T47D (cell line): ENCODE results near the gene CLEC4F.
"Not testable (repeated sequence)": the region's sequence is repeated elsewhere in the genome, so short reads cannot be mapped to it uniquely, and the experiment has no call there.

ENCODE experiments used
- DNase-seq, 2 experiments: peaks; one replicate each; pipeline versions ENCODE4 v3.0.0 to v3.0.0-alpha.2; 2011 to 2012; ENCODE audit warnings: low read depth in 1 of 2, low spot score in 1 of 2
- JUND ChIP-seq: IDR thresholded peaks from 2 replicates; pipeline ENCODE4 v1.6.1; 2012; ENCODE audit warnings: low read depth
- in situ Hi-C: cut with HindIII; loops from 2 replicates; pipeline ENCODE4 v1.10.0; 2016; ENCODE audit warnings: low sequenced_read_pairs, low pct_unique_long_range_greater_than_20kb

Gene CLEC4F

DNA sequence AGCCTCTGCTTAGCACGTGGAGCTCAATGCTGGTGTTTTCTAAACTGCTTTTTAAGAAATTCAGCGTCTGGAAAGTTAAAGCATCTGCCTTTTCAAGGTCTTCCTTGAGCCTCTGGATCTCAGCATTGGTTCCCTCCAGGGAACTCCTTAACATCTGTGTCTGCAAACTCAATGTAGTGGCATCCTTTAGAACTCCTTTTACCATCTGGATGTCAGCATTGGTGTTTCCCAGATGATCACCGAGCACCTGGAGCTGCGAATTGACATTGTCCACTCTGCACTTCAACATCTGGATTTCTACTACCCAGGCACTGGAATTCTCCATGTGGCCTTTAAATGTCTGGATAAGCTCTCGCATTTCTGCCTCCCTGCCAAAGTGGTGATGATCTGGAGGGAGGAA lies 3.7 kb downstream of the CLEC4F start:
- in situ Hi-C loops = no loop called here
- no peak for TF ChIP-seq JUND
- no peak for DNase-seq

DNA sequence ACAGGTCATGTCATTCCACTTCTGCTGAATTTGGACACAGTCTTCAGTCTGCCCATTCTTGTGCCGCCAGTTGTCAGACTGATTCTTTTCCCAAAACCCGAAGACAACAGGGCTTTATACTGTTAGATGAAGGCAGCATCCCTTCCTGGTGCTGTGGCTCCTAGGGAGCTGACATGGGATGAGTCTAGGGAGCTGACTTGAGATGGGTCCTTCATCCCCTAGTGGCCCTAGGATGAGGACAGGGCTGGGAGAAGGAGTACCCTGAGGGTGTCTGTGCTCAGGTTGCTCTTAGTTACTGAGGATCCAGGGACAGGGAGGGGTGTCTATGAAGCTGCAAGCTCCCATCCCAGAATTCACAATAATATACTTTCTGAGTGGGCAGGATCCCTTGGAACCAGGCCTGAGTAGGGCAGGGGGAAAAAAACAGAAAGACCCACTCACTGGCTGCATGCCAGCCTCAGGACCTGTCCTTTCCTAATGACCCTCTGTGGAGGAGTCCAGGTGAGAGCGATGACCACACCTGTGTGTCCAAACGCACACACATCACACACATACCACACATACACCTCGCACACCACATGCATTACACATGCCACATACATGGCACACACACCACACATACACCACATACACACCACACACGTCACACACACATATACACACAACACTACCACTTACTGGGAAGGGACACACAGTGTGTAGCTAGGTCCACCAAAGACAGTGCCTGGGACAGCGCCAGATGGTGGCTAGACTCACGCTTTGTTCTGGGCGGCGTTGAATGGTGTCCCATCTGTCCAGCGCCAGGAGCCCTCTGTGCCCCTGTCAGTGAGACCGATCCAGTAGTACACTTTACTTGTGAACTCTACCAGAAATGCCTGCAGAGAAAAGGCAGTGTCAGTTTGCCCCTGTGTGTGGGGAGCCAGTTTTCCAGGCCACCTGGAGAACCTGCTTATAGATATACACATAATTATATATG lies 11.1 kb downstream of the CLEC4F start:
- DNase-seq = no peak
- TF ChIP-seq JUND = no peak
- in situ Hi-C loops = no loop called here

DNA sequence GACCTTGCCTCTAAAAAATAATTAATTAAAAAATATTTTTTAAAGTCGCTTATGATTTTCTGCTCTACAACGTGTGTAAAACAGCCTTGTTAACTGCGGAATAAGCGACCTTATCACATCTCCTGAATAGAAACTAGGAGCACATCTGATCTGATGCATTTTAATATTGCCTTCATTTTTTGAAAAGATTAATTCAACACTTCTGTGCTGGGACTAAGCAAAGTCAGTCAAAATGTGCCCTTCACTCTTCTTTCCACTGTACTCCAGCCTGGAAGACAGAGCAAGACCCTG lies 12.6 kb downstream of the CLEC4F start:
- no peak for TF ChIP-seq JUND
- in situ Hi-C loops = no loop called here
- DNase-seq = no peak

DNA sequence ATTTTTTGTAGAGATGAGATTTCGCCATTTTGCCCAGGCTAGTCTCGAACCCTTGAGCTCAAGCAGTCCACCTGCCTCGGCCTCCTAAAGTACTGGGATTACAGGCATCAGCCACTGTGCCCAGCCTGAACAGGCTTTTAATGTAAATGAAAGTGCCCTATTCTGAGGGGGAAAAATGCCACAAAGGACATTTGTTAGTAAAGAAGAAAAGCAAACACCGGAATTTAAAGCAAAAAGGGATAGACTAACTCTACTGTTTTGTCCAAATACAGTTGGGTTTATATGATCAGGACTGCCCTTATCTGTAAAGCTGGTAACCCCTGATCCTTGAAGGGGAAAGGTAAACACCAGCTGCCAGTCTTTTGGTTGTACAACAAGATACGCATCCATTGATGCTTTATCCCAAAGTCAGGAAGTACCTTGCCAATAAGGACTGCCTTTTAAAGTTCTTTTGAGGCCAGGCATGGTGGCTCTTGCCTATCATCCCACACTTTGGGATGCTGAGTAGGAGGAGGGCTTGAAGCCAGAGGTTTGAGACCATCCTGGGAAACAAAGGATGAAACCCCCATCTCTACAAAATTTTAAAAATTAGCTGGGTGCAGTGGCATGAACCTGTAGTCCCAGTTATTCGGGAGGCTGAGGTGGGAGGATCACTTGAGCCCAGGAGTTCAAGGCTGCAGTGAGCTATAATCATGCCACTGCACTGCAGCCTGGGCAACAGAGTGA lies 13.1 kb downstream of the CLEC4F start:
- TF ChIP-seq JUND = no peak
- in situ Hi-C loops = no loop called here
- DNase-seq = no peak

DNA sequence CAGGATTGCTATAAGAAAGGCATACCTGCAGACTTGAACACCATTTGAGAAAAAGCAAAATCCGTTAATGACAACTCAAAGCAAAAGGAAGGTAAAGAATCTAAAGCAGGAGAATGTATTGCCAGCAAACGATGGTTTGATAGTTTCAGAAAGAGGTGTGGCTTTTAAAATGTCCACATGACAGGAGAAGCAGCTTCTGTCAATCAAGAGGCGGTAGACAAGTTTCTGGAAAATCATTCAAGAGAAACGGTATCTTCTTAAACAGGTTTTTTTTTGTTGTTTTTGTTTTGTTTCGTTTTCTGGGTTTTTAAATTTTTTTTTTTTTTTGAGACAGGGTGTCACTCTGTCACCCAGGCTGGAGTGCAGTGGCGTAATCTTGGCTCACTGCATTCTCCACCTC lies 13.8 kb downstream of the CLEC4F start:
- DNase-seq = no peak
- no peak for TF ChIP-seq JUND
- in situ Hi-C loops = no loop called here

DNA sequence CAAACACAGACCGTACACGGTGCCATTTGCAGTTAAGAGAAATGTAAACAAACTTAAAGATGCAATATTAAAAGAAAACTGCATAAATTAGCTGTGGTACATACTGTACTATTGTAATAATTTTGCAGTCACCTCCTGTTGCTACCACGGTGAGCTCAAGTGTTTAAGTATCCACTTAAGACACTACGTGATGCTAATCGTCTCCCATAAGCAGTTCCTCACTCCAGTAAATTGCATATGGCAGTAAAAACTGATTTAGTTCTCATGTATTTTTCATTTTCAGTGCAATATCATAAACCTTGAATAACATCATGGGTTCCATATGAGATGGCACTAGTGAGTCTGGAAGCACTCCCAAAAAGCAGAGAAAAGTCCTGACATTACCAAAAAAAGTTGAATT lies 14.4 kb downstream of the CLEC4F start:
- in situ Hi-C loops = no loop called here
- no peak for TF ChIP-seq JUND
- no peak for DNase-seq

DNA sequence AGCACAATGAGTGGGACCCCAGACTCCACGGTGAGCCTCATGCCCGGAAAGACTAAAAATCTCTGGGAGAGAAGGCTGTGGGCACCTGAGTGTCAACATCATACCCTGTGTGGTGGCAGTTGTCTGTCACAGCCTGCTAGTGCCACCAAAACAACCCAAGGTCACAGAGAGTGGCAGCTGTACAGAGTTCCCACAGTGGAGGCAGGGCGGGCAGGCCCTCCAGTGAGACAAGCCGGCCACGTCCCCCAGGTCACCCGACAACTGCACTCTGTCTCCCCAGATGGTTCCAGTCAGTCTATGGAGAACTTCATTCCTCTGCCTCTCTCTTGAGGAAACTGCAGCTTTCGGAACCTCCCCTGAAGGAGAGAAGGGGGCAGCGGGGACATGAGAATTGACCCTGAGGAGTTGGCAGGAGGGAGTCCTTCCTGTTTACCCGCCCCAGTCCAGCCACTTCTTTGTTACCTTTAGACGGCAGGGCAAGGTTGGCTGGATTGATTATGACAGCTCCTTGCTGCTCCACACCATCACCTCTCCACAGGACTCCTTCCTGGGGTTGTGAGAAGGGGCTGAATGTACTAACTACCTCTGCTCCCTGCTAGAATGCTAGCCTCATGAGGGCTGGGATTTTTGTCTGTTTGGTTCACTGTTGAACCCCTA lies 18.7 kb downstream of the CLEC4F start:
- no peak for TF ChIP-seq JUND
- in situ Hi-C loops = no loop called here
- no peak for DNase-seq

DNA sequence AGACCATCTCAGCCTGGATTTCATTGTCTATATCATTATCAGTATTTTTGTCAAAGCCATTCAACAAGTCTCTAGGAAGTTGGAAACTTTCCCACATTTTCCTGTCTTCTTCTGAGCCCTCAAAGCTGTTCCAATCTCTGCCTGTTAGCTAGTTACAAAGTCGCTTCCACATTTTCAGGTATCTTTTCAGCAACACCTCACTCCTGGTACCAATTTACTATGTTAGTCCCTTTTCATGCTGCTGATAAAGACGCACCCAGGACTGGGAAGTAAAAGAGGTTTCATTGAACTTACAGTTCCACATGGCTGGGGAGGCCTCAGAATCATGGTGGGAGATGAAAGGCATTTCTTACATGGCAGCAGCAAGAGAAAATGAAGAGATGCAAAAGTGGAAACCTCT lies 20.7 kb downstream of the CLEC4F start:
- in situ Hi-C loops = no loop called here
- no peak for TF ChIP-seq JUND
- no peak for DNase-seq

DNA sequence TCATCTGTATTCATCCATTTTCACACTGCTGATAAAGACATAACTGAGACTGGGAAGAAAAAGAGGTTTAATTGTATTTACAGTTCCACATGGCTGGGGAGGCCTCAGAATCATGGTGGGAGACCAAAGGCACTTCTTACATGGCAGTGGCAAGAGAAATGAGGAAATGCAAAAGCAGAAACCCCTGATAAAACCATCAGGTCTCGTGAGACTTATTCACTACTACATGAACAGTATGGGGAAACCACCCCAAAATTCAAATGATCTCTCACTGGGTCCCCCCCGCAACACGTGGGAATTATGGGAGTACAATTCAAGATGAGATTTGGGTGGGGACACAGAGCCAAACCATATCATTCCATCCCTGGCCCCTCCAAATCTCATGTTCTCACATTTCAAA lies 22.4 kb downstream of the CLEC4F start:
- in situ Hi-C loops, DNase-seq: not testable (repeated sequence)

DNA sequence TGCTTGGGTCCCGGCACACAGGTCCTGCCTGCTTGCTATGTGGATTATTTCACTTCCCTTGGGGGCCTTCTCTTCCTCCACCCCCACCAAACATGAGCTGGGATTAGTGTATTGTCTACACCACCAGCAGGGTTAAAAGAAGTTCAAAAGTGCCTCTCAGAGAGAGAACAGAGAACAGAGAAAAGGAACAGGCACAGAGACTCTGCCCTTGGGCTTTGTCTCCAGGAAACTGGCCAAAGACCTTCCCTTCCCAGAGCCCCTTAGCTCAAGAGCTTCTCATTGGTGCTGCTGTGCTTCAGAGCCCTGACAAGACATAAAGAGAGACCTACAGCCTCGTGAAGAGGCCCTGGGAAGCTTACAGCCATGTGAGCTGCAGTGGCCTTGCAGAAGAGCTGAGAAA lies 22.9 kb downstream of the CLEC4F start:
- in situ Hi-C loops = no loop called here
- no peak for DNase-seq
- TF ChIP-seq JUND = no peak

DNA sequence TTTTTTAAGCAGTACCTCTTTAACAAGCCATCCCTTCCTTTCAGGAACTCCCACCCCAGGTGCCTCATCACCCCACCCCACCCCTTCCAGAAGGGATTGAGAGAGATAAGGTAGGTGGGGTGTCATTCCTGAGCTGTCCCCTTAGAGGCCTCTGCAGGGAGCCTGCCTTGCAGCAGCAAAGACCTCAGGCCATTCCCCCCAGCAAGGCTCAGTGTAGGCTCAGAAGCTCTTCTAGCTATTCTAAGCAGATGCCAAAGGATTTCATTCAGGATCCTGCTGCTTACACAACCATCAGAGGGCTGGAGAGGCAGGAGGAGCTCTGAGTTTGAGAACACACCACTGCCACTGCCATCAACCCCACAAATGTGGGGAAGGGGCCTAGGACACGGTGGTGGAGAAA lies 24.1 kb downstream of the CLEC4F start:
- in situ Hi-C loops = no loop called here

DNA sequence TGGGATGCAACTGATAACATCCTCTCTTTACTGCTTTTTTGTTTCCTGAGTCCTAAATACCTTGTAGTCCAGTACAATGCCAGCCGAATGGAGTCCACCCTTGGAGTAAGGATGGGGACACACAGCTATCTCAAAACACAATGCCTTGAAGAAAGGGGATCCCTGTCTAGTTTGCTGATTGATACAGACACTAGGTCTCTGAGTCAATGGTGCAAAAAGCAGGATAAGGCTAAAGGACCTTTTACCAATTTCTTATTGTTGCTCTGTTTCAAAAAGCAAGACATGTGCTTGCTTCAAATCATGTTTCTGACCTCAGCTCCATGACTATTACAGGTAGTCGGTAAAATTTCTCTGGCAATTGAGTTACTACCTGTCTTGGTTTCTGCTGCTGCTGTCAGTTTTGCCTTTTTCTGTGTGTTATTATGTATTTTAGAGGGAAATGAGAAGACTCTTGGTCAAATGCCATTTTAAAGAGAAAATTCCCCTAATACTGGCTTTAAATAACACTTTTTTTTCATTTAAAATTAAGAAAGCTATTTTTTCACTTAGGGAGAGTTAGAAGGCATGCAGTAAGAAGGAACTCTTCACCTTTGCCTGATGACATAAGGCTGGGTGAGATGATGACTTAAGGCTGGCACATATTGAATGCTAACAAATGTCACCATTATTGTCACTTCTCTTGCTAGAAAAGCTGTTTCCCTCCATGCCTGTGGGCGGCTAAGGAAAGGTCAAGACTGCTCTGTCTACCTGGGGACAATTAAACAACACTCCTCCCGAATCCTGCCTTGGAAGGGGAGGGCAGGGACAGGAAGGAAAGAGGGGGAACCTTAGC lies 25.0 kb downstream of the CLEC4F start:
- DNase-seq = no peak
- no peak for TF ChIP-seq JUND
- in situ Hi-C loops = no loop called here

More for the DNA sequence above, 24.1 kb downstream of the CLEC4F start:
- no peak for DNase-seq
- TF ChIP-seq JUND = no peak

DNA sequence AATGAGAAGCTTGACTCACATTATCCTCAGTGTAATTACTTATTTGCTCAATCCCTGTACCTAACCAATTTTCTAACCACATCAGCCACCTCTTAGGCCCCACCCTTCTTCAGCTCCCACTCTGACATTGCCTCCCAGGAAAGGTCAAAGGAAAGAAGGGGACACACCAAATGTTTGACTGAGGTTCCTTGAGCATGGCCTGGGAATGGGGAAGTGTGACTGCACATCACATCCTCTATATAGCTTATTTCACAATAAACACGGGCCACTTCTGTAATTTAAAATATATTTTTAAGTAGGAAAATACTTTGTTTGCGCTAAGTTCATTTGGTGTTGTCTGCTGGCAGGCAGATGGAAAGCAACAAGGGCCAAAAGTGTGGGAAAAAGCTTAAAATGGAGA lies 26.9 kb downstream of the CLEC4F start:
- no peak for DNase-seq
- in situ Hi-C loops = no loop called here
- TF ChIP-seq JUND = no peak
